ENCODE measurements around the gene PEG3. TPM values are rescaled to one million over a fixed set of nuclear protein-coding genes. Genes with fewer than 3 reads are reported as not detected.

PEG3 gene
- total and polyA plus RNA-seq, 2 of the 13 experiments (the other 11 are each of a cell fraction or from before 2014, with no cell fraction given), result 217 to 394 TPM

GRCh38 chr19:56885173-56885985, 44.9 kb upstream of the PEG3 start (continued):
- TF ChIP-seq ZC3H4 (CRISPR knock-in tag; IDR thresholded peaks at IDR 0.05; ENCODE audit: borderline replicate concordance) (no peak), GATAD1 (CRISPR knock-in tag; IDR thresholded peaks at IDR 0.05) (no peak), SPEN (CRISPR knock-in tag; IDR thresholded peaks at IDR 0.05; ENCODE audit: low read depth) (0 out of 2 replicates have a peak, but pooled peaks have one; percentile 22), ZBTB33 (CRISPR knock-in tag; IDR thresholded peaks at IDR 0.05) (no peak), ZNF382 (CRISPR knock-in tag; IDR thresholded peaks at IDR 0.05; ENCODE audit: borderline replicate concordance) (no peak), TCF7 (IDR thresholded peaks at IDR 0.05; ENCODE audit: low read depth) (peak; percentile 87), ZNF335 (CRISPR knock-in tag; IDR thresholded peaks at IDR 0.05) (no peak), KDM4B (CRISPR knock-in tag; IDR thresholded peaks at IDR 0.05) (no peak), ZNF18 (CRISPR knock-in tag; IDR thresholded peaks at IDR 0.05; ENCODE audit: insufficient replicate concordance) (no peak), CAMTA2 (CRISPR knock-in tag; IDR thresholded peaks at IDR 0.05; ENCODE audit: borderline replicate concordance) (no peak), ZBTB7B (CRISPR knock-in tag; IDR thresholded peaks at IDR 0.05) (peak; percentile 56; the same call in 1 of the 2 replicates), RAD51 (IDR thresholded peaks at IDR 0.05; ENCODE audit: borderline replicate concordance) (no peak), ZBTB10 (CRISPR knock-in tag; IDR thresholded peaks at IDR 0.05; ENCODE audit: borderline replicate concordance) (peak; percentile 92; the same call in 1 of the 2 replicates), ATF7 (IDR thresholded peaks at IDR 0.05) (no peak), ATF7 (CRISPR knock-in tag; IDR thresholded peaks at IDR 0.05) (no peak), EP300 (IDR thresholded peaks at IDR 0.05; ENCODE audit: low read depth in 2 of 2, low read length in 2 of 2) (peak; percentile 59 to 83; a peak in 1 of 4 replicates), EP300 (CRISPR knock-in tag; IDR thresholded peaks at IDR 0.05; ENCODE audit: borderline replicate concordance) (peak; percentile 81; the same call in 1 of the 2 replicates), TRAFD1 (CRISPR knock-in tag; IDR thresholded peaks at IDR 0.05; ENCODE audit: borderline replicate concordance) (no peak), FUBP1 (CRISPR knock-in tag; IDR thresholded peaks at IDR 0.05; ENCODE audit: borderline replicate concordance) (no peak)

Data from HepG2 (cell line).